ENCODE results near the gene TLL2.

The TLL2 gene

DNA sequence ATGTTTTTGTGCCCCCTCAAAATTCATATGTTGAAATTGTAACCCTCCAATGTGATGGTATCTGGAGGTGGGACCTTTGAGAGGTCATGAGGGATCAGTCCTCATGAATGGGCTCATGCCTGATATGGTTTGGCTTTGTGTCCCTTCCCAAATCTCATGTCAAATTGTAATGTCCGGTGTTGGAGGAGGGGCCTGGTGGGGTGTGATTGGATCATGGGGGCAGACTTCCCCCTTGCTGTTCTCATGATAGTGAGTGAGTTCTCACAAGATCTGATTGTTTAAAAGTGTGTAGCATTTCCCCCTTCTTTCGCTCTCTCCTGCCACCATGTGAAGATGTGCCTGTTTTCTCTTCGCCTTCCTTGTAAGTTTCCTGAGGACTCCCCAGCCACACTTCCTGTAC lies 53.4 kb downstream of the TLL2 start:
- no peak for DNase-seq

DNA sequence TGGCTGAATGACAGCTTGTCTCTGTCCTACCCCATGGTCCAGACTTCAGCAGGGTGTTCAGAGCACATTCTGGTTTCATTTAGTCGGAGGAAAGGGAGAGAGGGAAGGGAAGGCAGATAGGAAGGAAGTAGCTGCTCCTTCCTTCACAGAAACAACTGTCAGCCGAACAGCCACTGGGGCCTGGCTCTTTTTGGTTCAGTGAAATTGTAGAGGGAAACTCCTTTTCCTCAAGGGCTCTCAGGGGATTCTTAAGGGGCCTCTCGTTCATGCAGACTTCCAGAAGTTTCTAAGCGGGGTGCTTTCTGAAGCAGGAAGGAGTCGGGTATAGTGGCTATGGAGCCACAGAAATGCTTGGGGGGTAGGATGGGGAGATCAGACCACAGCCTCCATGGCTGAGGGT lies 56.4 kb downstream of the TLL2 start:
- DNase-seq = no peak

DNA sequence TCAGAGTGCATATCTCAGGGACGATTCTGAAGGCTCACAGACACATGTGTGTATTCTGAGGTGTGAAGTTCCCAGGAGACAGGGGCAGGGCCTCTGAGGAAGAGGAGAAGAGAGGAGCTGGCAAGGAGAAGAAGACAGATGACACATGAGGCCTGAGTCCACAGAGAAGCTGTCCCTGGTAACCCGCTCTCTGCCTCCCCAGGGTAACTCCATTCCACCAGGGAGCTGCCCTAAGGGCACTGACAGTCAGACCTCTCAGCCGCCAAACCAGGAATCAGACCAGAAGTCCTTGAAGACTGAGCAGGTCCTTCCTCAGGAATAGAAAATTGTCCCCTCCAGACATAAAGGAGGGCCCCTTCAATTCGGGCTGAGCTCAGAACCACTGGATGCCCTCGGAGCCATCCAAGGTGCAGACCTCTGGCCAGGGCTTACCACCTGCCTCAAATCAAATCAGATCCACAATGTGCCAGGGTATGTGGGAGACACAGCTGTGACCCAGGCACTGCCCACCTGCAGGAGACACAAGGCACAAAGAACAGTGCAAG lies 57.4 kb downstream of the TLL2 start:
- no peak for DNase-seq

DNA sequence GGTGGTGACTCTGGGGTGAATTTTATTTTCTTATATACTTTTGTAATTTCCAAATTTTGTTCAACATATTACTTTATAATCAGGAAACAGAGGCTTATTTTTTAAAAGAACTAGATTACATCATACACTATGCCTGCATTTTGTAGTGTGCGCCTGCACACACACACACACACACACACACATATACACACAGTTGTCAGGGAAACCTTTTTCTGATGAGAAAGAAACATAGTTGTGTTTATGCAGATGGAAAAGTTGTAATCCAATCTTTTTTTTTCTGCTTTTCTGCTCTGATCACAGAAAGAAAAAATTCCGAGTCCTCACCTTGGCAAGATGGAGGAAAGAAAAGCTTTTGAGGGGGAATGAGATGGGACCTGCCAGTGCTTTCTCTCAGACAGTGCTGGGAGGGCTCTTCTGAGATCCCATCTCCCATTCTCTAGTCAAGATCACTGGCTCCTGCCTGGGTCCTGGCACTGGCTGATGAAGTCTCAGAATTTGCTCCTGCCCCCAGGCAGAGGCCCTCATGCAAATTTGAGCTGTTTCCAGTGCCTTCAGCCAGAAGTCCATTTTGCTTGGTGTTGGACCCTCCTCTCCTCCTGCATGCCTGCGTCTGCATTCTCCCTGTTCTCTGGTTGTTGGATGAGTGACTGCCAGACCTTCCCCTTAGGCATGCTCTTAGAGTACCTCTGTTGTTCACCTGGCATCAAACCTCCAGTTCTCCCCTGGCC lies 59.7 kb downstream of the TLL2 start:
- DNase-seq = no peak

DNA sequence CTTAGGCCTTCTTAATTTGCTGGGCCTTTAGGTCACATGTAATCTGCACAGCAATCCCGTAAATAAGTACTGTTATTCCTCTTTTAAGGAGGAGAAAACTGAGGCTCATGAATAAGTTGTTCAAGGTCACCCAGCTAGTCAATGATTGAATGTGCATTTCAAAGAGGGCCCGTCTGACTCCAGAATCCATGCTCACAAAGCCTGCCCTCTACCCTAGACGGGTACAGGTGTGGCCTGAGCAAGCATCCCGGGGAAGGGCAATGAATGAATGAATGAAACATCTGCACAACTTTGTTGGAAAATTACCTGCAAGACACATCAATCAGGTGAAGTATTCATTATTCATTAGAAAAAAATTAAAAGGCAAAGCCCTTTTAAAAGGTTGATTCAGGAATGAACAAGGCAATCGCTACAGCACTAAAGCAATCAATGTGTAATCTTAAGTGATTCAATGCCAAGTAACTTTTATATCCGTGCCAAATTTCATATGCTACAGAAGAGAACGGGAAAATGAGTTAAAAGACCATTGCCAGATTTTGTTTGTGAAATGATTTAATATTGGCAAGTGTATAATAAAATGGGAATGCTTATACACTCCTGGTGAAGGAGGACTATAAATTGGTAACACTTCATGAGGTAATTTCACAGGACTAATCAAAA lies 61.1 kb downstream of the TLL2 start:
- no peak for DNase-seq

DNA sequence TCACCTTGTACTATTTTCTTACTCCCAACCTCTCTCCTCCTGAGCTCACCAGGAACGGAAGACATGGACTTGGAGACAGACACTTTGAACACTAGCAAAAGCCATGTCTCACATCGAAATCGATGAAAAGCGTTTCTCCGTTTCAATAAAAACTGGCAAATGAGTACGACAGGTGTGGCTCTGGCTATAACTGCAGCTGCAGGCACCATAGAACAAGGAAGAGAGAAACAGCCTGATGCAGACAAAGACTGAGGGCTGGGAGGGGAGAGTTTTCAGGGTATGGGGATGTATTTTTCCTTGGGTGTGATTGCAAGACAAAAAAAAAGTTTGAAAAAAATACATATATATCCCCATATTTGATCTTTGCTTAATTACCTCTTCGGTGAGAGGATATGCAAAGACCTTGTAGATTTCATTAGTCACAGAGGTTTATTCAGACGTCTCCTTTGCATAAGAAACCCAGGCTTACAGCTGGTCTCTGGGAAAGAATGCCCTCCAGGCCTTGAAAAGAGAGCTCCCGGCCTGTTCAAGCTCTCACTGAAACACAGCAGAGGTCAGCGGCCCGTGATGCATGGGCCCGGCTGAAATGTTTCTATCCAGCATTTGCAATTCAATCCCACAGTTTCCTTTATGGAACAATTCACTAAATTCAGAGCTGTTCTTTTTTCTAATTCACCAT lies 63.1 kb downstream of the TLL2 start:
- DNase-seq = no peak

DNA sequence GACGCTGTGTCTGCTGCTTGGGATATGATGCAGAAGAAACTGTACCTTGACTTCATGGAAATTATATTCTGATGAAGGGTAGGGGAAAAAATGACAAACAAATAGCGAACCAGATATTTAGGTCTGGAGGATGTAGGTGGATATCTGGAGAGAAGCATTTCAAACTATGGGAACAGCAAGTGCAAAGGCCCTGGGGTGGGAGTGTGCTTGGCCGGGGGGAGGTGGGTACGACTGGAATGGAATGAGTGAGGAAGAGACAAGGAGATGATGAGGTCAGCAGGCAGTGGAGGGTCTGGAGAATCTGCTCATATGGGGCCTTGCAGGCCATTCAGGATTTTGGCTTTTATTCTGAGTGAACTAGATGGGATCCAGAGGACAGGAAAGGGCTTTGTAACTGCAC lies 65.2 kb downstream of the TLL2 start:
- DNase-seq = no peak

DNA sequence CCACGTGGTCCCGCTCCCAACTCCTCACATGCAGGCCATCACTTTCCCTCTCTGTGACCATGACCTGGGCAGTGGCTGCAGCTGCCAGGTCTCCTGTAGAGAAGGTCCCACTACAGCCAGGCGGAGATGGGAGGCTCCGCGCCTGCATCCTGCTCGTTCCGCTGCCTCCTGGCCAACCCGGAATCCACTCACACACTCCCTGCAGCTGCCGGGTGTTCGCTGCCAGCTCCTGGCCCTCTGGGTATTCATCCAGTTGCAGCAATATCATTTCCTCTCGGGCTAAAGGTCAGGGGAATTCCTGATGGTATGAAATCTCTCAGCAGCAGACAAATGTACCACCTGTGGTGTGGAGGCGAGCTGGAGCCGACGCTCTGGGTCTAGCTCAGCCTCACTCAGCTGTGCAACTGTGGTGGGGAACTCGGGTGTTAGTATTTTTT lies 65.7 kb downstream of the TLL2 start:
- no peak for DNase-seq

DNA sequence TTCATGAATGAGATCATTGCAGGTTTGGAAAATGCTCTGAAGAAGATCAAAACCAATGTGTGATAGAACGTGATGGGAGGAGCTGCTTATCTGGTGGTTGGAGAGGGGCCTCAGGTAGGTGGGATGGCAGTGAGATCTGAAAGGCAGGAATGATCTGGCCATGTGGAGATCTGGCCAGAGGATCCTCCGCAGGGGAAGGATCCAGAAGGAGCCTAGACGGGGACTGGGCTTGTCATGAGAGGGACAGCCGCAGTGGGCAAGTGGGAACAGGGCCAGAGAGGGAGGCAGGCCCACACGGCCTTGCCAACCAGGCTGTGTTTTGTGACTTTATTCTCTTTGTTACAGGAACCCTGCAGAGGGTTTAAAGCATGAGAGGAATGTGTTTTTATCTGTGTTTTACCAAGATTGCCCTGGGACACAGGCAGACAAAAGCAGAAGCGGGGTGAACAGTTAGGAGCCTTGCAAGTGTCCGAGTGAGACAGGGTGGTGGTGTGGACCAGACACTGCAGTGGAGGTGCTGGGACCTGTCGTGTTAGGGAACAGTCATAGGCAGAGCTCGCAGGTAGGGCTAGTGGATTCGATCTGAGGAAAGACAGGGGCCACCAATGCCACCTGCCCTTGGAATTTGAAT lies 66.6 kb downstream of the TLL2 start:
- DNase-seq = no peak

DNA sequence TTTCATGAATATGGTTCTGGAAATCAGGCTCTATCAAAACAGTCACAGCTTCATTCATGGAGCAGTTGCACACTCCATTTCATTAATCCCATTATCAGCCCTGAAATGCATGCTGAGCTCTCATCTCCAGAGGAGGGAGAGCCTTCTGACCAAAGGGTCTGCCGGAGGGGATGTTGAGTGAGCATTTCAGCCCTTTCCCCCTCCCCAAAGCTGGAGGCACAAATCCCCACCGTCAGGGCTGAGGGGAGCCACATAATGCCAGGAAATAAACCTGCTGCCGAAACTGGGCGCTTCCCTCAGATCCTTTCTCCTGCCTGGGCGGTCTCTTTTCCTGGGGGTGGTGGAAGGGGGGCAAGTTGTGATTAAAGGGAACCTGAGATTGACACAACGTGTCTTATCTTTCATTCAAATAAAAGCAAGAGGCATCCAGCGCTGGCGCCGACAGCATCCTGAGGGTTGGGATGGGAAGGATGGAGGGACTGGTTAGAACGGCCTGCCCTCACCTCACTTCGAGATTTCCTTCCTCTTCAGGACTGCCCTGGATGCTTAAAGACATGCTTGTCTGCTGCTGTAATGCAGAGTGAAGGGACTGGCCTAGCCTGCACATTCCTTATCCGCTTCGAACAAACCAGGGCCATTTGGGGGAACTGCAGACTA lies 71.6 kb downstream of the TLL2 start:
- DNase-seq = no peak

DNA sequence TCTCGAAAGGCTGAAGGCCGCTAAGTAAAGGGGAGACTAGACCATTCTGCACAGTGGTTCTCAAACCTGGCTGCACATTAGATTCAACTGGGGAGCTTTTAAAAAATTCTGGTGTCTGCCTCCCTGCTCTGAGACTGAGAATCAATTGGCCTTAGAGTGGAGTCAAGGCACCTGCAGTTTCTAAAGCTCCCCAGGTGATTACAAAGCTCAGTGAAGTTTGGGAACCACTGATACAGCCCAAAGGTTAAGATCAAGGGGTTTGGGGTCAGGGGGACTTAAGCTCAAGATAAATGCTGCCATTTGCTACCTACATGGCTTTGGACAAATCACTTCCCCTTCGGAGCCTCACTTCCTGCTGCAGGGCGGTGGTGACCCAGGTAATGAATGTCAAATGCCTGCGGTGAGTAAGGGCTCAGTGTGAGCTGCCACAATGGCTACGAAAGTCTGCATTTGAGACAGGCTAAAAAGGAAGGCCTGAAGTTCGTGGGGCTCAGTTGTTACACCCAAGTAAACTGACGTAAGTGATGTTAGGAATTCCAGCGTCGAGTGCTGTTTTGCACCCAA lies 72.3 kb downstream of the TLL2 start:
- DNase-seq = no peak

DNA sequence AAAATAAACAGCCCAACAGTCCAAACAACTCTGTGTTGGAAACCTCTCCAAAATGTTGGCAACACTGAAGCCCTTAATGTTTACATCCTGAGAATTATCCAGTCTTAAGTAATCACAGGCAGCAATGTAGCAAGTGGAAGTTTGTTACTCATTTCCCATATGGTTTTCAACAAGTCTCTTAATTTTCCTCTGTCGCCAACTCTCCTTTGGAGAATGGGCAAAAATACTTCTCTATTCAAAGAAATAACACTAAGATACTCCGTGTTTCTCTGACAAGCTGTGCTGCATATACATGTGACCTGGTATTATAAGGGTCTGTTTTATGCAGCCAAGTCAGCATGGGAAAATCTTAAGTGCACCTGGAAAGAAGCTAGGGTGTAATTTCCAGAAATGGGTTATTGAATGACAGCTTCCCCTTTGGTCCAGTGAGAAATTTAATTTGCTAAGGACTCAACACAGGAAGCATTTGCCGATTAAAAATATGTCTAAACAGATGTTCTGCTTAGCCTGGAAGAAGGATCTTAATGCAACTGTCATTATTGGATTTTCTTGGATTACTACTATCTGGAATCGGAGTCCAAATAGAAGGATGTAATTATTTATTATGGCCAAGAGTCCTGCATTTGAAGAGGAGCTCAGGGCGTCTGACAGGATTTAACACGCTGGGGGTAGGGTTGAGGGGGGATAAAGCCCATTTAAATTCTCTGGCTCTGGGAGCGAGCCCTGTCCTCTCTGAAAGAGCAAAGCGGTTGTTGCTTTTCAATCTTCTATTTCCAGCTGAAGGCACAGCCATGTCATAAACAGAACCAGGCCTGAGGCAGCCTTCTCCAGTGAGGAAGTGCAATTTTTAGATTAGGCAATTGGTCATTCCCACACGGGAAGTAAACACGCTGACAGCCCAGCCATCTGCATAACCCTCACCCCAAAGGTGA lies 73.1 kb downstream of the TLL2 start:
- DNase-seq = no peak

DNA sequence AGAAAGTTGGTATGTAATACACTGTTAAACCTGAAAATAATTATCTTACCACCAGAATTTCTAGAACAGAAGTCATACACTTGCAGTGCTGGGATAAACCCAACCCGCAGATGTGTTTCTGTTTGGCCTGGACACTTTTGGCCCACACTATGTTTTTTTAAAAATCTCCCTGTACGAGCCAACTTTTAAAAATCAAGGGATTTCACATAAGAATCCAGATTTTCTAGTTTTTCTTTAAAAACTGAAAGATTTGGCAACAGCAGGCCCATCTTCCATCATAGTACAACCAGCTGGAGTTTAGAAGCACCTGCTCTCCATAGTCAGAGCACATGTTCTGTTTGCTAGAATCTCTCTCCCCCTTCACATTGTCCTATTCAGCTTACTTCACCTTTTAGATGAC lies 74.0 kb downstream of the TLL2 start:
- DNase-seq = no peak

DNA sequence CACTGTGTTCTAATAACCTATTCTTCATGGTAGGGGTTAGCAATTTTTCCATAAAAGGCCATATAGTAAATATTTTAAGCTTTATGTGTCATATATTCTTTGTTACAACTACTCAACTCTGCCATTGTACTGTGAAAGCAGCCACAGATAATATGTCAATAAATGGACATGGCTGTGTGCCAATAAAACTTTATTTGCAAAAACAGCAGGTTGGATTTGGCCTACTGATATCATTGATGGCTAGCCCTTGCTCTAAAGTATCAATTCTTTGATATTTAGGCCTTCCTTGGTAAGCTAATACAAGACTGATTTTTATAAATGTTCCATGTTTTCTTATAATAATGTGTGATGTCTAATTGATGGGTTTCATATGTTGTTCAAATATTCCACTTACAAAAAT lies 77.7 kb downstream of the TLL2 start:
- DNase-seq = no peak

DNA sequence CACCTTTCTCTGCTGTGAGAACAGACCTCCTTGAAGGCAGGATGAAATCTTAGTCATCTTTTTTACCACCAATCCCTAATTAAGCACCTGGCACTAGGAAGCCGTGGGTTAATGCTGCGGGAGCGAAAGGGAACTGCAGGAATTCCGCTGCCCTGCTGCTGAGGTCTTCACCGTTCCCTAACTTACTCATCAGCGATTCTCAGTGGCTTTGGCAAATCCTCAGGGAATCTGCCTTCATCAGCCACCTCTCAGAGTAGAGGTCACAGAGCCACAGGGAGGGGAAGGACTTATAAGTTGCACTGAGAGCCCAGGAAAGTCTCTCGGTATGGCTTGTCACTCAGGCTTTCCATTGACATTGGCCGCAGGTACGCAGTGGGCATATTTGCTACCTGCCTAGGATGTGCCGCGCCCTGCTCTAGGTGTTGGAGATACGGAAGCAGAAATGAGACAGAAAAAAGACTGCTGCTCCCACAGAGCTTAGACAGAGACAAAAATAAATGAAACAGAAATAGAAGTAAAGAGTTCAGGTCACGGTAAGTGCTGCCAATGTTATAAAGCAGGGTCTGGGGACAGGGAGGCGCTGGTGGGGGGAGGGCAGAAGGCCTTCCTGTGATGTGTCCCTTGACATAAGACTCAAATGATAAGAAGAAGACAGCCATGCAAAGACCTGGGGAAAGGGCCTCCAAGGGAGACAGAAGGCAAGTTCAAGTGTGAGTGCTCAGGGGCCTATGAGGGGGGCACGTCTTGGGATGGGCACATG lies 82.3 kb downstream of the TLL2 start:
- no peak for DNase-seq

DNA sequence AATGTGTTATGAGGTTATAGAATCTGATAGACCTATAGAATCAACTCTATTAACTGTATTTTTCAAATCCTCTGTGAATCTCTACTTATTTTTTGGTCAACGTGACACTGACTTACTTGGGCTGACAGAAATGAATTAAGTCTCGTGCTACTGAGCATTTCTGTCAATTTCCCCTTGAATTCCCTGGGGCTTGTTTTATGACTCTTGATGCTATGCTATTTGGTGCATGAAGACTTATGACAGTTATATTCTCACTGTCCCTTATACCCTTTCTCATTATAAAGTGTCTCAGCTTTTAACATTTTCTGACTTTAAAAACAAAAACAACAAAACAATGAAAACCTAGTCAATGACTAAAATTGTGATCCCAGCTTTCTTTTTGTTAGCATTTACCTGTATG lies 86.4 kb downstream of the TLL2 start:
- DNase-seq = no peak

DNA sequence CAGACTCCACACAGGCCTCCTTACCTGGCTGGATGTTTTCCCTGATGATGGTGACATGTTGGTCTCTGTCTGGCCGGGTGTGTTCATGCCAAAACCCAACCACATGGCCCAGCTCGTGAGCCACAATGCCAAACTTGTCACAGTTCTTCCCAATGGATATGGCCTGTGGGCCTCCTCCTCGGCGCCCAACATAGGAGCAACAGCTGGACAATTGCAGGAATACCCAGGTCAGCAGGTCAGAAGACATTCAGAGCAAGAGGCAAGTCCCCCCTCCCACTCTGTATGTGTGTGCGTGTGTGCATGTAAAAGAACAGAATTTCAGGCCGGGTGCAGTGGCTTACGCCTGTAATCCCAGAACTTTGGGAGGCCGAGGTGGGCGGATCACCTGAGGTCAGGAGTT lies 91.2 kb downstream of the TLL2 start:
- DNase-seq = no peak

DNA sequence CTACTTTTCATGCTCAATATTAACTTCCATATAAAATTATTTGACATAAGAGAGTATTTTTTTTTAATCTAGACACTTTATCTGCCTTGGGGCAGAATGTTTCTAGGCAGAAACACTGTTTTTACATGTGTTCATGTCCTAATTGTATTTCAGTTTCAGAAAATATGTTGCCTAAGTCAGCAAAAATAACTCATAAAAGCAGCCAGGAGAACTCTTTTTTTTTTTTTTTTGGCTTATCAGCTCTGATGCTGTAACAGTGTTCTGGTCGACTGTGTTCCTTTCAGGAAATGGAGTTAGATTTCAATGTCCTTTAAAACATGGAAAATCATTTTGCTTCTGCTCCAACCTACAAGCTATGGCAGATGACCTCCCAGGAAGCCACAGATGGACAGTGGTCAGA lies 91.7 kb downstream of the TLL2 start:
- DNase-seq = no peak

DNA sequence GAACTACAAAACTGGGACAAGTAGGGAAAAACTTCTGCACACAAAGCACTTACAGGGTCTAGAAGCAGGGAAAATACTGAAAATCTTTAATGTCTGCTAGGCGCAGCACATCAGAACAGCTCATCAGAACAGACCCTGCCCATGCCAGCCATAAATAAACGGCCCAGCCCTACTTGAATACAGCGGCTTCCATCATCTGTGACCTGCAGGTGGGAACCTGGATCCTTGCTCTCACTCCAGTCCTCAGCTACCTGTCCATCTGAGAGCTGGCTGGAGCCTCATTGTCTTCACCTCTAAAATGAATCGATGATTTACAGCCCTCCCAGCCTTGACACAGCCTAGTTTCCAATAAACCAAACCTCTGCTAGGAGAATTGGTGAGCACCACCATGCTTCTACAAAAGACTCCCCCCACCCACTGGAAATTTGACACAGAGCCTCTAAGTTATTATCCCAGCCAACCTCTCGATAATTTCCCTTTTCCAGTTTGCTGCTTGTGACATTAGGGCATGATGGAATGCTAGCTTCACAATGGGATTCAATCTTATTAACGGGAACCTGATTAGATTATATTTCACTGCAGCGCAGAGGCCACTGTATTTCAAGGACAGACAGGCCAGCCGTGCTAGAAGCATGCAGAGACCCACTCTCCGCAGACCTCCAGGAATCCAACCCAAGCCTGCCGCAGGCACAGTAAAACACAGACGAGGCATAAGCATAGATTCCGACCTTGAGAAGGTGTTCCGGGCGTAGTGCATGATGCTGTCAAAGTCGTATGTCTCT lies 93.3 kb downstream of the TLL2 start:
- DNase-seq = no peak

DNA sequence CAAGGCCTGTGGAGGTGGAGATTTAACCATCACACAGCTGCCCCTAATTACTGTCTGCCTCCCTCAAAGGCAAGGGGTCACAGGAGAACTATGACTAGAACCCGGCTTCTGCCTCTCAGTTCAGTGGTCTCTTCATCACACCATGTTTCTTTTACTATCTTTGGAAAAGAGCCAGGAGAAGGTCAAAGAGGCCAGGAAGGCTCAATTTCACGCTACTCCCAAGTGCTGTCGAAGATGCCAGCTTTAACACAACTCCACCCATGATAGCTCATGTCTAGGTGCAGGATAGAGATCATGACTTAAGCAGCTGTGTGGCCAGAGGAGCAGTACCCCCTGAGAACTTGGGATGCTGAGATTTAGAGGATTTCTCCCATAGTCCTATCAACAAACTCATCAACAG lies 94.4 kb downstream of the TLL2 start:
- DNase-seq = no peak

Data from amniotic stem cell (primary cell).